ENCODE data around the gene ADAM22.

Gene ADAM22

DNA sequence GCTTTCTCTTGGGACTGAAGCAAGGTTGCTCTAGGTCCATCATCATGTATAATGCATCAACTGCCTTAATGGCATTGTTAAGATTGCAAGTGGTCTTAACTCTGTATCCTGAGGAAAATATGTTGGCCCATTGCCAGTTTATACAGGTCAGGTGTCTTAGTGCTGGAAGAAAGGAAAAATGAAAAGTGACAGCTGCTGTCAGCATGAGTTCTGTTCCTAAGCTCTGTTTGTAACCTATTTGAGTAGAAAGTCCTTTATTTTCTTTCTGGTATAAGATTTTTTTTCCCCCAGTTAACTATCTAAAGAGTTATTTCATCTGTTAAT is 158.6 kb downstream of the ADAM22 start:
- Histone ChIP-seq H3K9me3 (ENCODE audit: insufficient read depth, low read length) (no peaks in the 10 kb centered on the region), H3K36me3 (replicated peaks; ENCODE audit: low read depth, low read length) (no peaks in the 10 kb centered on the region), H3K4me1 (ENCODE audit: low read length) (no peaks in the 10 kb centered on the region), H3K27ac (ENCODE audit: low read length) (no peak overlapping the region), H2AFZ (ENCODE audit: low read depth, low read length) (no peak overlapping the region), H3K4me2 (ENCODE audit: low read length) (no peak overlapping the region), H3K4me3 (ENCODE audit: low read length) (no peak overlapping the region), H4K20me1 (ENCODE audit: insufficient read depth, low read length) (no peaks in the 10 kb centered on the region), H3K27me3 (ENCODE audit: low read depth, low read length) (no peaks in the 10 kb centered on the region), H3K9ac (ENCODE audit: low read length) (no peak overlapping the region), H3K79me2 (ENCODE audit: low read length) (no peaks in the 10 kb centered on the region)
- TF ChIP-seq, protein P1, sequence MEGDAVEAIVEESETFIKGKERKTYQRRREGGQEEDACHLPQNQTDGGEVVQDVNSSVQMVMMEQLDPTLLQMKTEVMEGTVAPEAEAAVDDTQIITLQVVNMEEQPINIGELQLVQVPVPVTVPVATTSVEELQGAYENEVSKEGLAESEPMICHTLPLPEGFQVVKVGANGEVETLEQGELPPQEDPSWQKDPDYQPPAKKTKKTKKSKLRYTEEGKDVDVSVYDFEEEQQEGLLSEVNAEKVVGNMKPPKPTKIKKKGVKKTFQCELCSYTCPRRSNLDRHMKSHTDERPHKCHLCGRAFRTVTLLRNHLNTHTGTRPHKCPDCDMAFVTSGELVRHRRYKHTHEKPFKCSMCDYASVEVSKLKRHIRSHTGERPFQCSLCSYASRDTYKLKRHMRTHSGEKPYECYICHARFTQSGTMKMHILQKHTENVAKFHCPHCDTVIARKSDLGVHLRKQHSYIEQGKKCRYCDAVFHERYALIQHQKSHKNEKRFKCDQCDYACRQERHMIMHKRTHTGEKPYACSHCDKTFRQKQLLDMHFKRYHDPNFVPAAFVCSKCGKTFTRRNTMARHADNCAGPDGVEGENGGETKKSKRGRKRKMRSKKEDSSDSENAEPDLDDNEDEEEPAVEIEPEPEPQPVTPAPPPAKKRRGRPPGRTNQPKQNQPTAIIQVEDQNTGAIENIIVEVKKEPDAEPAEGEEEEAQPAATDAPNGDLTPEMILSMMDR (IDR thresholded peaks at IDR 0.05; ENCODE audit: low read depth, low read length) = no peak
- TF ChIP-seq EZH2phosphoT487 (IDR thresholded peaks at IDR 0.05; ENCODE audit: low read depth) = no peak

DNA sequence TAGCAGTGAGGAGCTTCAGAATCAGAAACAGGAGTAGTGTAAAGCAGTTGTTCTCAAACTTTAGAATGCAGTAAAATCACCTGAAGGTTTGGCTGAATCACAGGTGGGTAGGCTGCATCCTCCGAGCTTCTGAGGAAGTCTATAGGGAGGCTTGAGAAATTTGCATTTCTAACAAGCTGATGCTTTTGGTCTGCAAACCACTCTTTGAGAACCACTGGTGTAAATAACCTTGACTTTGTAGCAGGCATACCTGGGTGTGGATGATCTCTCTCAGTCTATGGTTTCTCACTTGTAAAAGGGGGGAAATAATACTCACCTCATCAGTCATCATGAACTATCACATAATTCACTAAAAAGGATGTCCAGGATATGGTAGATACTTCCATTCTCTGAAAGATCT is 167.7 kb downstream of the ADAM22 start:
- Histone ChIP-seq H4K20me1 (ENCODE audit: insufficient read depth, low read length) (no peaks in the 10 kb centered on the region), H3K4me2 (ENCODE audit: low read length) (no peak overlapping the region), H3K27me3 (ENCODE audit: low read depth, low read length) (no peaks in the 10 kb centered on the region), H3K4me3 (ENCODE audit: low read length) (no peak overlapping the region), H2AFZ (ENCODE audit: low read depth, low read length) (no peak overlapping the region), H3K9ac (ENCODE audit: low read length) (no peak overlapping the region), H3K79me2 (ENCODE audit: low read length) (no peaks in the 10 kb centered on the region), H3K9me3 (ENCODE audit: insufficient read depth, low read length) (no peaks in the 10 kb centered on the region), H3K36me3 (replicated peaks; ENCODE audit: low read depth, low read length) (no peaks in the 10 kb centered on the region), H3K27ac (ENCODE audit: low read length) (no peak overlapping the region), H3K4me1 (ENCODE audit: low read length) (no peaks in the 10 kb centered on the region)
- TF ChIP-seq EZH2phosphoT487 (IDR thresholded peaks at IDR 0.05; ENCODE audit: low read depth) = no peak
- TF ChIP-seq, protein P1 (IDR thresholded peaks at IDR 0.05; ENCODE audit: low read depth, low read length) = no peak

DNA sequence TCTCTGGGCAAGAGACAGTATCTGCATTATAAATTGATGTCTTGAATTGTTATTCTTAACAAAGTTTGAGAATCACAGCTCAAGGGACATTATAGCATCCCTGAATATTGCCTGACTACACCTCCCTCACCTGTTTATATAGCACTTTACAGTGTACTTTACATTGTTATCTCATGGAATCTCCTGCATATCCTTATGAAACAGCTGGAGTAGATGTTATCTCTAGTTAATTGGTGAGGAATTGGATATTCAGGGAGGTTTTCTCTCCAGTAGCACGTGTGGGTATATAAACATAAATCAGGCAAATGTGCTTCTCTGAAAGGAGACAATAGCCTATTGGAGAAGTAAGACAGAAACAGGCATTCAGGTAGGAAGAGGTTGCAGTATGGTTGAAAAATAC is 168.6 kb downstream of the ADAM22 start:
- no peaks in the 10 kb centered on the region for H3K4me1 ChIP-seq (ENCODE audit: low read length)
- no peak overlapping the region for H3K4me2 ChIP-seq (ENCODE audit: low read length)
- no peaks in the 10 kb centered on the region for H3K79me2 ChIP-seq (ENCODE audit: low read length)
- TF ChIP-seq EZH2phosphoT487 (IDR thresholded peaks at IDR 0.05; ENCODE audit: low read depth) = no peak
- TF ChIP-seq, protein P1 (IDR thresholded peaks at IDR 0.05; ENCODE audit: low read depth, low read length) = no peak
- H3K9ac ChIP-seq (ENCODE audit: low read length) = no peak overlapping the region
- H4K20me1 ChIP-seq (ENCODE audit: insufficient read depth, low read length) = no peaks in the 10 kb centered on the region
- no peaks in the 10 kb centered on the region for H3K9me3 ChIP-seq (ENCODE audit: insufficient read depth, low read length)
- H3K27me3 ChIP-seq (ENCODE audit: low read depth, low read length) = no peaks in the 10 kb centered on the region
- H2AFZ ChIP-seq (ENCODE audit: low read depth, low read length) = no peak overlapping the region
- no peak overlapping the region for H3K4me3 ChIP-seq (ENCODE audit: low read length)
- no peaks in the 10 kb centered on the region for H3K36me3 ChIP-seq (replicated peaks; ENCODE audit: low read depth, low read length)
- no peak overlapping the region for H3K27ac ChIP-seq (ENCODE audit: low read length)

DNA sequence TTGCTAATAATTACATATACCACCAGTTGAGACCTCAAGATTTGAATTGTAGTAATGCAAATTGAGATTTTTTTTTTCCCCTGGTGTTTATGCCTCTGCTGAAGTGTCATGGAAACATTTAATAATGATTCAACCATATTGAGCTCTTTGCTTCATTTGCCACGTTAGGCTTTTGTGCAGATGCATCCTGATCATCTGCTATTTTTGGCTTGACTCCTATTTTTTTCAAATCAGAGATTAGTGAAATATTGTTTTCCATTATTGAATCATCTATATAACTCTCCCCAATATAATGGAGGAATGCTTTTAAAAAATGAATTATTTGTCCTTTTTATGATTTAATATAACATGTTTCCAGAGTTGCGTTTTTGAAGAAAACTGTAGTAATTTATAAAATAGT is 170.7 kb downstream of the ADAM22 start:
- no peak overlapping the region for H3K4me3 ChIP-seq (ENCODE audit: low read length)
- H3K9ac ChIP-seq (ENCODE audit: low read length) = no peak overlapping the region
- no peaks in the 10 kb centered on the region for H3K79me2 ChIP-seq (ENCODE audit: low read length)
- no peaks in the 10 kb centered on the region for H3K36me3 ChIP-seq (replicated peaks; ENCODE audit: low read depth, low read length)
- no peak overlapping the region for H2AFZ ChIP-seq (ENCODE audit: low read depth, low read length)
- H3K9me3 ChIP-seq (ENCODE audit: insufficient read depth, low read length) = no peaks in the 10 kb centered on the region
- H3K27ac ChIP-seq (ENCODE audit: low read length) = no peak overlapping the region
- H3K4me1 ChIP-seq (ENCODE audit: low read length) = no peaks in the 10 kb centered on the region
- H3K4me2 ChIP-seq (ENCODE audit: low read length) = no peak overlapping the region
- TF ChIP-seq, protein P1 (IDR thresholded peaks at IDR 0.05; ENCODE audit: low read depth, low read length) = no peak
- no peak for TF ChIP-seq EZH2phosphoT487 (IDR thresholded peaks at IDR 0.05; ENCODE audit: low read depth)
- no peaks in the 10 kb centered on the region for H4K20me1 ChIP-seq (ENCODE audit: insufficient read depth, low read length)
- no peaks in the 10 kb centered on the region for H3K27me3 ChIP-seq (ENCODE audit: low read depth, low read length)

All from OCI-LY3 (cell line).